H4 (cell line): ENCODE data around the gene CAV2. TPM values are rescaled to one million over a fixed set of nuclear protein-coding genes. Genes with fewer than 3 reads are reported as not detected.

Experiments used
- DNase-seq: peaks from one replicate; pipeline ENCODE4 v3.0.0-alpha.2; 2015; ENCODE audit warnings: low spot score
- total RNA-seq: library from RNA; depleted of rRNA; stranded (reverse); fragments of >200 nt; shearing (Covaris generic); gene quantifications from 2 replicates; pipeline ENCODE4 v1.2.3, GENCODE V29; 2014

CAV2 gene
- total RNA-seq, 1 experiment from 2014 or later: 59.4 TPM

- DNase-seq: peak; percentile 92
Observed at GRCh38 chr7:116524609-116525297, 25.2 kb downstream of the CAV2 start, which contains the start of gene CAV1. Gene CAV1, plus strand, starts transcription at chr7:116525036. Its CDS starts 27 bp downstream, at chr7:116525063.

- no peak for DNase-seq
Observed at GRCh38 chr7:116525298-116525912, 25.9 kb downstream of the CAV2 start.

- peak; percentile 83 for DNase-seq
Observed at GRCh38 chr7:116525913-116526861, 26.6 kb downstream of the CAV2 start.

GRCh38 chr7:116526897-116527296 lies 27.4 kb downstream of the CAV2 start:
- no peak for DNase-seq

GRCh38 chr7:116527521-116527920 lies 28.0 kb downstream of the CAV2 start:
- no peak for DNase-seq

GRCh38 chr7:116528008-116528789 lies 28.7 kb downstream of the CAV2 start:
- DNase-seq: peak; percentile 75

- no peak for DNase-seq
Observed at GRCh38 chr7:116529250-116529649, 29.7 kb downstream of the CAV2 start.

GRCh38 chr7:116530107-116530820 lies 30.7 kb downstream of the CAV2 start:
- DNase-seq: no peak

GRCh38 chr7:116532102-116532688 lies 32.7 kb downstream of the CAV2 start:
- DNase-seq: no peak

GRCh38 chr7:116534790-116535189 lies 35.3 kb downstream of the CAV2 start:
- no peak for DNase-seq

- DNase-seq: no peak
Observed at GRCh38 chr7:116535416-116535815, 35.9 kb downstream of the CAV2 start.

GRCh38 chr7:116538138-116538537 lies 38.6 kb downstream of the CAV2 start:
- DNase-seq: no peak

- DNase-seq: no peak
Observed at GRCh38 chr7:116539879-116540278, 40.3 kb downstream of the CAV2 start.

- no peak for DNase-seq
Observed at GRCh38 chr7:116540743-116541142, 41.2 kb downstream of the CAV2 start.

- no peak for DNase-seq
Observed at GRCh38 chr7:116541951-116542350, 42.4 kb downstream of the CAV2 start.

GRCh38 chr7:116542618-116543017 lies 43.1 kb downstream of the CAV2 start:
- DNase-seq: no peak

- DNase-seq: peak; percentile 59
Observed at GRCh38 chr7:116543664-116544063, 44.1 kb downstream of the CAV2 start.

- no peak for DNase-seq
Observed at GRCh38 chr7:116544487-116544886, 44.9 kb downstream of the CAV2 start.

GRCh38 chr7:116545411-116545993 lies 46.0 kb downstream of the CAV2 start:
- DNase-seq: peak; percentile 68

- DNase-seq: peak; percentile 72
Observed at GRCh38 chr7:116546054-116546453, 46.5 kb downstream of the CAV2 start.
